Endothelial cell of umbilical vein (primary cell): ENCODE measurements around the gene SPACA6.

Source experiments
- CTCF ChIP-seq, 2 donors: IDR thresholded peaks; 1 replicate in 1 of 2; 2 replicates in 1 of 2; pipeline ENCODE4 v1.5.1; 2011; ENCODE audit warnings: low read length in 2 of 2, mild to moderate bottlenecking in 2 of 2, moderate library complexity in 2 of 2, control low read depth in 1 of 2, inconsistent platforms in 1 of 2, low read depth in 1 of 2; ENCODE audit not compliant: insufficient read depth in 1 of 2; ENCODE audit errors: extremely low read depth in 1 of 2
- EZH2 ChIP-seq: IDR thresholded peaks from 2 replicates; pipeline ENCODE4 v1.6.1; 2012; ENCODE audit warnings: borderline replicate concordance, low read depth, mild to moderate bottlenecking, moderate library complexity, low read length, inconsistent platforms; ENCODE audit not compliant: severe bottlenecking
- FOS ChIP-seq: IDR thresholded peaks from 2 replicates; pipeline ENCODE4 v1.6.1; 2011; ENCODE audit warnings: mild to moderate bottlenecking, low read length, moderate library complexity, borderline replicate concordance; ENCODE audit not compliant: insufficient read depth
- GATA2 ChIP-seq: IDR thresholded peaks from 2 replicates; pipeline ENCODE4 v1.7.0; 2011; ENCODE audit warnings: low read depth, mild to moderate bottlenecking, moderate library complexity, mixed read lengths, low read length; ENCODE audit not compliant: insufficient read length, insufficient read depth
- MYC ChIP-seq: IDR thresholded peaks from one replicate; pipeline ENCODE4 v1.6.1; 2011; ENCODE audit warnings: mild to moderate bottlenecking, low read depth, low read length
- POLR2A ChIP-seq: IDR thresholded peaks from 2 replicates; pipeline ENCODE4 v1.6.1; 2012; ENCODE audit warnings: low read depth, mild to moderate bottlenecking, control low read depth, low read length
- POLR2AphosphoS5 ChIP-seq: IDR thresholded peaks from 2 replicates; pipeline ENCODE4 v1.6.1; 2012; ENCODE audit warnings: low read depth, mild to moderate bottlenecking, control low read depth, low read length, moderate library complexity; ENCODE audit not compliant: insufficient read depth
- TF ChIP-seq, protein P1 (sequence below): IDR thresholded peaks from 2 replicates; pipeline ENCODE4 v1.6.1; 2011; ENCODE audit not compliant: insufficient read depth, insufficient read length

- TF ChIP-seq, protein P1, sequence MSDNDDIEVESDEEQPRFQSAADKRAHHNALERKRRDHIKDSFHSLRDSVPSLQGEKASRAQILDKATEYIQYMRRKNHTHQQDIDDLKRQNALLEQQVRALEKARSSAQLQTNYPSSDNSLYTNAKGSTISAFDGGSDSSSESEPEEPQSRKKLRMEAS: no peak
- TF ChIP-seq POLR2AphosphoS5: no peak
- TF ChIP-seq CTCF (IDR thresholded peaks at IDR 0.05; ENCODE audit: extremely low read depth in 1 of 2, insufficient read depth in 1 of 2, low read depth in 1 of 2, low read length in 2 of 2): no peak
- no peak for TF ChIP-seq EZH2
- no peak for TF ChIP-seq POLR2A
- no peak for TF ChIP-seq GATA2
- TF ChIP-seq MYC: no peak
- no peak for TF ChIP-seq FOS
Observed at GRCh38 chr19:51651216-51651846, 41.8 kb upstream of the SPACA6 start.
